GM21737 (cell line): ENCODE data around the gene COA3.
"Not testable (repeated sequence)": the region's sequence is repeated elsewhere in the genome, so short reads cannot be mapped to it uniquely, and the experiment has no call there.

Experiments
- ATAC-seq: cut with Tn5 transposase; IDR thresholded peaks from one replicate; pipeline ENCODE4 v1.9.1; 2021; ENCODE audit warnings: mild to moderate bottlenecking, moderate library complexity; ENCODE audit not compliant: unreplicated experiment

Gene COA3

DNA sequence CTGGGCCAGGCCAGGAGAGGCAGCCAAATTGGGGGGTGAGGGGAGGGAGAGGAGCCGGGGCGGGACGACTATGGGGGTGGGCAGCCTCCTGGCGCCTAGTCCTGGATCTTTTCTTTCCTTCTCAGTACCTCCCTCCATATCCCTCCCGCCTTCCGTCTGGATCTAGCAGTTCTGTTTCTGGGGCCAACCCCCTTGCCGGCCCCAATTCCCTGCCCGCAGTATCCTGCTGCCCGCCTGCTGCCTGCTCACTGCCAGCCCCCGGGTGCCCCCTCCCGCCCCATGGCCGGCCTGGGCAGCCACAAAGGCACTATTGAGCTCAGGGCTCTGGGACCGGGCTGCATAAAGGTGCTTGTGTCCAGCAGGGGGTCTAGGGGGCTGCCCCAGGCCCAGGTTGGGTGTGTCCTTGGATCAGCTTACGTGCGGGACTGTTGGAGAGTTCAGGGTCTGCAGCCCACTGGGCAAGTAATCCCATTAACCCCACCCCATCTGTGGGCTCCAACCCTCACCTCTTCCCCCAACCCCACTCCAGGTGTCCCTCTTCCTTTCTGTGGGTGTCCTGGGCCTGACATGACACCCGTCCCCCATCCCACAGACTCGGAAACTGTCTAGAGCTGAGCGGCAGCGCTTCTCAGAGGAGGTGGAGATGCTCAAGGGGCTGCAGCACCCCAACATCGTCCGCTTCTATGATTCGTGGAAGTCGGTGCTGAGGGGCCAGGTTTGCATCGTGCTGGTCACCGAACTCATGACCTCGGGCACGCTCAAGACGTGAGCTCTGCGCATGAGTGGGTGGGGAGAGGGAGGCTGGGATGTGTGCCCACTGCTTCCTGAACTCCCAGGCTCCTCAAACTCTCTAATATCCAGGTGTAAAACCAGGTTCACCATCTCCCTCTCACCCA is 16.1 kb downstream of the COA3 start:
- ATAC-seq = no peak

DNA sequence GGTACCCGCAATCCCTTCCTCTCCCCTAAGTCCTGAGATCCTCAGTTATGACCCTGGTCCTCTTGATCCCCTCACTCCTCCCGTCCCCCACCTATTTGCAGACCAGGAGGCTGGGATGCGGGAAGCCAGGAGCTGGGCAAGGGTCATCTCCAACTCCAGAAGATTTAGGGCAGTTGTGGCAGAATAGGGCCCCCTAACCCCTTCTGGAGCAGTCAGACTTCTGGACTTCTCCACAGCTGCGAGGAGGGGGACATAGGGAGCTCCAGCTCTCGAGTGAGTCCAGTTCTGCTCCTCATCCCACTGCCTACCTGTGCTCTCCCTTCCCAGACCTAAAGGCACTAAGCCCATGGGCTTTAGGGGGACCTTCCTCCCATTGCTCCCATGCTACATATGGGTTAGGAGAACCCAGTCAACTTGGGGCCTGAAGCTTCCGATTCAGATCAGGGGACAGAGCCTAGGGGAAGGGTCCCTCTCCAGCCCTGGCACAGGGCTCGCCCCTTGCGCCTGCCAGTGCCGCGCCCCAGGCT is 16.8 kb downstream of the COA3 start:
- no peak for ATAC-seq

DNA sequence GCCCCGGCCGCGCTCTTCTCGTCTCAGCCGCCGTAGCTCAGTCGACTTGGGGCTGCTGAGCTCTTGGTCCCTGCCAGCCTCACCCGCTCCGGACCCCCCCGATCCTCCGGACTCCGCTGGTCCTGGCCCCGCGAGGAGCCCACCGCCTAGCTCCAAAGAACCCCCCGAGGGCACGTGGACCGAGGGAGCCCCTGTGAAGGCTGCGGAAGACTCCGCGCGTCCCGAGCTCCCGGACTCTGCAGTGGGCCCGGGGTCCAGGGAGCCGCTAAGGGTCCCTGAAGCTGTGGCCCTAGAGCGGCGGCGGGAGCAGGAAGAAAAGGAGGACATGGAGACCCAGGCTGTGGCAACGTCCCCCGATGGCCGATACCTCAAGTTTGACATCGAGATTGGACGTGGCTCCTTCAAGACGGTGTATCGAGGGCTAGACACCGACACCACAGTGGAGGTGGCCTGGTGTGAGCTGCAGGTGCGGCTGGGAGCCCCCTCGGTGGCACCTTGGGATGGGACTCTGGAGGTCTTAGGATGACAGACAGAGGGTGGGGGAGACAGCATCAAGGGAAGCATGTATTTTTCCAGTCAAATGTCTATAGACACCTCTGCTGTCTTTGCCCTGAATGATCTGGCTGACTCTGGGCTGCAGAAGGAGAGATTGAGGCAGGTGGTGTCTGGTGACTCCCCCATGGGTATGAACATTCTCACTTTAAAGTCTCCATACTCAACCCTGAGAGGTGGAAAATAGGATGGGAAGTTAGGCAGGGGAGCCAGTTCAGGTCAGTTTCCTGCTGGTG is 17.5 kb downstream of the COA3 start:
- no peak for ATAC-seq

DNA sequence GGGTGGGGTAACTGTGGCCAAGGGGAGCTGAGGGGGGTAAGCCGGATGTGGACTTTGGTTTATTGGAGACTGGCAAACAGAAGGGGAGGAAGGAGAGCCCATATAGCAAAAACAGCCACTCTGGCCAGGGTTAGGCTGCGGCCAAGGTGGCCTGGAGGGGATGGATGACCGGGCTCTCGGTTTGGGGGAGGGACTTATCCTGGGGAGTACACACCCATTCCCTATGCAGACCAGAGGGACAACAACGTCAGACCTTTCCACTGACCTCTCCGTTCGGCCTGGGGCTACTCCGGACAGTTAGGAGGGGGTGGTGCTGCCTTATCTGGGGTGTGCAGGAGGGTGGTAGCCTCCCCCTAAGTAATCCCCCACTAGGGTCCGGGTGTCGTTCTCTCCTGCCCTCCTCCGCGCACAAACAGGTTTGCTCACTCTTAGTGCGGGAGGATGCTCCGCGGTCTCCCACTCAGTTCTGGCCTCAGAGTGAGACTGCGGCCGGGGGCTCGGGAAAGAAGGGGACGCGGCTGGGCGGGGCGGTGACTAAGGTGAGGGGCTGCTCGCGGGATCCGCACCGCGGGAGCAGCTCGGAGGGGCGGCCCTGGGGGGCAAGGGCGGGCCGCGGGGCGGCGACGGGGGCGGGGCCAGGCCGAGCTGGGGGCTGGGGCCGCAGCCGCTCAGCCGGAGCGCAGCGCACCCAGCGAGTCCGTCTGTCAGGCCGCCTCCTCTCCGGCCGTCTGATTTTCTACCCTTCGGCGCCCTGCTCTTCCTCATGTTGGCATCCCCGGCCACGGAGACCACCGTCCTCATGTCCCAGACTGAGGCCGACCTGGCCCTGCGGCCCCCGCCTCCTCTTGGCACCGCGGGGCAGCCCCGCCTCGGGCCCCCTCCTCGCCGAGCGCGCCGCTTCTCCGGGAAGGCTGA is 18.3 kb downstream of the COA3 start, which contains the start of gene WNK4:
Gene WNK4 (plus strand): TSS at position 675 of the 915 bp plus-strand sequence. CDS start 89 bp downstream, at position 764.
- no peak for ATAC-seq

DNA sequence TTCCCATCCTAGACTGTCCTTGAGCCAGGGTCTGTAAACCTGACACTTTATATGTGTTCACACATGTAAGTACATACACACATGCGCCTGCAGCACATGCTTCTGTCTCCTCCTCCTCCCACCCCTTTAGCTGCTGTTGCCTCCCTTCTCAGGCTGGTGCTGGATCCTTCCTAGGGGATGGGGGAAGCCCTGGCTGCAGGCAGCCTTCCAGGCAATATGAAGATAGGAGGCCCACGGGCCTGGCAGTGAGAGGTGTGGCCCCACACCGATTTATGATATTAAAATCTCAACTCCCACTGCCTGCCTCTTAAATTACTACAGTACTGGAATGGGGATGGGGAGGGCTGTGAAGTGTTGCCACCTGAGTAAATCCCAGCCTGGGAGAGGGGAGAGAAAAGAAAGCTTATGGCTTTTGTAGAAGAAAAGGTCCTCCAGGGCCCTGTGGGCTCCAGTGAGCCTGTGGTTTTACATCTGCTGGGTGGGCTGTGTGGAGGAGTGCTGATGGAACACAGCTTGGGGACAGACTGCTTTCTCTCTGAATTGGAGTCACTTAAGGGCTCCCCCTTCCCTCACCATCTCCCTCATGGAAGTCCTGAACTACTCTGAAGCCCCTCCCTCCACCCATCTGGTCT is 19.1 kb downstream of the COA3 start:
- ATAC-seq = no peak

DNA sequence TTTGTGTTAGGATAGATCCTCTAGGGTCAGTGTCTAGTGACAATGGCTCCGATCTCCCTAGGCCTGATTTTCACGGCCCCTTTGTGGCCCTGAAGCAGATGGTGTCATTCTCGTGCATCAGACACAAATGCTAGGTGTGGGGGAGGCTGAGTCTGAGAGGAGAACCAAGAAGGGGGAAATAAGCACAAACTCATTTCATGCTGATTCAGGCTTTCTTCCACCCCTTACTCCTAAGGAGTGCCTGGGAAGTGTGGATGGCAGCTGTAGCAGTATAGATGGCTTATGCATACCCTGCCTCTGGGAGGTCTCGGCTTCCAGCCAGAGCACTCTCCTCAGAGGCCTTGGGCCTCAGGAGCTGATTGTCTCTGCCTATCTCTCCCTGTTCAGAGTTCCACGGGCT is 19.9 kb downstream of the COA3 start:
- ATAC-seq = no peak

DNA sequence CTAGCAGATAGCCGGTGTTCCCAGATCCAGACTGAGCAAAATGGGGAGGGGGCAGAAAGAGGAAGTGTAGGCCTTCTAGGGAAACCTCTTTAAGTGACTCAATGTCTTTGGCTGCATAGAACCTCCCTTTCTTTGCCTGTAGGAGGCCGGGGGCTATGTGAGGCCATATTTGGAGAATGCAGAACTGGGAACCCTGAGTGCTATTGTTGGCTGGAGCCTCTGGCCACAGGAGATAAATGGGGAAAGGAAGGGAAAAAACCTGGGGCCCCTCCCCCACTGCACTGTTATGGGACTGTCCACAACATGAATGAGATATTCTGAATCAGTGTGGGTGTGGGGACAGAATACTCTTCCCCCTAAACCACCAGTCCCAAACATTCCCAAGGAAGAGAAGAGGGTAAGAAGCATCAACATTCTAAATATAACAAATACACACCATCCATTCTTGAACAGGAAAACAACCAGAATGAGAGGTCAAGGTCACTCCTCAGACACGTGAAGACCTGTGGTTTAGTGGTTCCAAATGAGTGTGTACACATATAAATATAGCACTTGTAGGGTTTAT is 22.9 kb downstream of the COA3 start:
- ATAC-seq = no peak

DNA sequence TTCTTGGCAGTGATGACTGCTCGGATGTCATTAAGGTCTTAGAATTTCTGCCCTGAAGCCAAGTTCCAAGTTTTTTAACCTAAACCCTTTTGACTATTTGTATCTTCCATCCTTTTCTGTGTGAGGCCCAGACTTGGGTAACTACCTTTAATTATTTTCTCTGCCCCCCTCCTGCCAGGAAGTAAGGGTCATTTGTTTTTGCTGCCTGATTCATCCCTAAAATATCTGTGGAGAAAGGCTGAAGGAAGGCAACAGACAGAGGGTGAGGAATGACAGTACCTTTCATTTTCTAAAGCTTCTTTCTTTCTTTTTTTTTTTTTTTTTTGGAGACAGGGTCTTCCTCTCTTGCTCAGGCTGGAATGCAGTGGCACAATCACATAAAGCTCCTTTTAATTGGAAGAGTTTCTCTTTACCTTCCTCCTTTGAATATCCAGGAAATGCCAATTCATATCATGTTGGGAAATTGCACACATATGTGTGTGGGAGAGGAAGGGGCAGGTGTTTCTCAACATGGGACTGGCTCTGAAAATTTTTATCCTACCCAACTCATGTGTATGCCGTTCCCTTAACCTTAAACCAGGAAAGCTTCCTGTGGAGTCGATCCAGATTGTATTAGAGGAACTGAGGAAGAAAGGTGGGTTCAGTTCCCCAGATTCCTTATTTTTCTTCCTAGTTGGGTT is 24.3 kb downstream of the COA3 start:
- no peak for ATAC-seq

DNA sequence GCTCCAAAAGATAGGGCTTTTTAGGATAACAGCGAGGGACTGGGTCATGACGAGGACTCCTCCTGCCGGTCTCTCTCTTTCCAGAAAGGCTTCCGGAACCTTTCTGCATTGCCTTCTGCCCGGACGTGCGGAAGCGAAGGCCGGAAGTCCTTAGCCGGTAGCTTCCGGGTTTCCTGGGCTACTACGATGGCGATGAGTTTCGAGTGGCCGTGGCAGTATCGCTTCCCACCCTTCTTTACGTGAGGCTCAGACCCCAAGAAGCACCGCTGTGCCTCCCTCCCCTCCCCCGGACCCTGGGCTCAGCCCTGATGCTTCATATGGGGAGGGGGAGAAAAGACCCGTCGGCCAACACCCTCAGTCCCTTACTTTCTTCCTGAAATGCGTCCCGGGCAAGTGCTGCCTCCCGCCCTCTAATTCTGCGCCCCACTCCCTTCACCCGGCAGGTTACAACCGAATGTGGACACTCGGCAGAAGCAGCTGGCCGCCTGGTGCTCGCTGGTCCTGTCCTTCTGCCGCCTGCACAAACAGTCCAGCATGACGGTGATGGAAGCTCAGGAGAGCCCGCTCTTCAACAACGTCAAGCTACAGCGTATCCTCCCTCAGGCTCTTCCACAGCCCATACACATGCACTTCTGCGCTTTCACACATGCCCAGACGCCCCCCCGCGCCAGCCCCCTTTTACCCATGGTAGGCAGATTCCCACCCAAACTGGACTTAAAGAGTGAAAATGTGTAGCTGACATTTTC is 25.0 kb downstream of the COA3 start, which contains the start of gene VPS25:
Gene VPS25 (plus strand): TSS at position 160 of the 746 bp plus-strand sequence. CDS start 27 bp downstream, at position 187.
- peak; percentile 71 for ATAC-seq

DNA sequence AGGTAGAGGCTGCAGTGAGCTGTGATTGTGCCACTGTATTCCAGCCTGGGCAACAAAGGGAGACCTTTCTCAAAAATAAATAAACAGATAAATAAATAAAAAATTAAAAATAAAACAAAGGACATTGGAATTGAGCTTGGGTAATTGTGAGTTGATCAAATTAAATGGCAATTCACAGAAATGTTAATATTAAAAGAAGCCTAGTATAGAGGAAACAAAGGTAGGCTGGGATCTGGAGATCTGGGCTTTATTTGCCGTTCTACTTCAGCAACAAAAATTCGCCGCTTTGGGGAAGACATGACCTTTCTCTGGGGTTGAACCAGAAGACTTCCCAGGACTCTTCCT is 25.6 kb downstream of the COA3 start:
- ATAC-seq = no peak

DNA sequence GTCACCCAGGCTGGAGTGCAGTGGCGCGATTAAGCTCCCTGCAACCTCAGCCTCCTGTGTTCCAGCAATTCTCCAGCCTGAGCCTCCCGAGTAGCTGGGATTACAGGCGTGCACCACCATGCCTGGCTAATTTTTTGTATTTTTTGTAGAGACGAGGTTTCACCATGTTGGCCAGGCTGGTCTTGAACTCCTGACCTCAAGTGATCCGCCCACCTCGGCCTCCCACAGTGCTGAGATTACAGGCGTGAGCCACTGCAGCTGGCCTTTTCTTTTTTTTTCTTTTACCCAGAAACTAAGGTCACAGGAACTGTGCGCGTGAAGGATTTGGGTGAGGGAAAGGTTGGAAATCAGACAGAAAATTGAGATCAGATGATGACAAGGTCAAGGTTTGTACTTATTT is 28.5 kb downstream of the COA3 start:
- not testable (repeated sequence) for ATAC-seq

DNA sequence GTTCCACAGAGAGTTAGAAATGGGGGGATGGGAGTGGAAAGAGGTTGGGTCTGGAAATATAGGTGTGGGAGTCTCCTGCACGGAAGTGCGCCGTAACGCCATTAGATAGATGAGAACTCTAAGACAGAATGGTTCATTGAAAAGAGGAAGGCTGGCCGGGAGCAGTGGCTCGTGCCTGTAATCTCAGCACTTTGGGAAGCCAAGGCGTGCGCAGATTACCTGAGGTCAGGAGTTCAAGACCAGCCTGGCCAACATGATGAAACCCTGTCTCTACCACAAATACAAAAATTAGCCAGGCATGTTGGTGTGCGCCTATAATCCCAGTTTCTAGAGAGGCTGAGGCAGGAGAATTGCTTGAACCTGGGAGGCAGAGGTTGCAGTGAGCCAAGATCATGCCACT is 30.5 kb downstream of the COA3 start:
- ATAC-seq = not testable (repeated sequence)

DNA sequence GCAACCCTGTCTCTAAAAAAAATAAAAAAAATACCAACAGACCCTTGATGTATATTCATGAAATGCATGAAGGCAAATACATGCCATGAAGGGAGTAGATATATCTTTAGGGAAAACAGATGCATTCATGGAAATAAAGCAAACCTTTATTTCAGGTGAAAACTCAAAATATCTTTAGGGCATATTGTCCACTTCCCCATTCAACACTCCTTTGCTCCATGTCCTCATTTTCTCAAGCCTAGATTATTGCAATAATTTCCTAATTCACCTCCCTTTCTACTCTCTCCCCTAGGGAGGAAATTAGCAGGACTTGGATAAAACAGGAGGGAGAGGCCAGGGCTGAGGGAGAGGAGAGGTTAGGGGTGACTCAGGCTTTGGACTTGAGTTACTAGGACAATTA is 31.0 kb downstream of the COA3 start:
- no peak for ATAC-seq

DNA sequence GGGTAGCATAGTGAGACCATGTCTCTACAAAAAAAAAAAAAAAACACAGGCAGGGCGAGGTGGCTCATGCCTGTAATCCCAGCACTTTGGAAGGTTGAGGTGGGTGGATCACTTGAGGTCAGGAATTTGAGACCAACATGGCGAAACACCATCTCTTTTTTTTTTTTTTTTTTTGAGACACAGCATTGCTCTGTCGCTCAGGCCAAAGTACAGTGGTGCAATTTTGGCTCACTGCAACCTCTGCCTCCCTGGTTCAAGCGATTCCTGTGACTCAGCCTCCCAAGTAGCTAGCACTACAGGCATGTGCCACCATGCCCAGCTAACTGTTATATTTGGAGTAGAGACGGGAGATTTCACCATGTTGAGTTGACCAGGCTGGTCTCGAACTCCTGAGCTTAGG is 32.4 kb downstream of the COA3 start:
- no peak for ATAC-seq

DNA sequence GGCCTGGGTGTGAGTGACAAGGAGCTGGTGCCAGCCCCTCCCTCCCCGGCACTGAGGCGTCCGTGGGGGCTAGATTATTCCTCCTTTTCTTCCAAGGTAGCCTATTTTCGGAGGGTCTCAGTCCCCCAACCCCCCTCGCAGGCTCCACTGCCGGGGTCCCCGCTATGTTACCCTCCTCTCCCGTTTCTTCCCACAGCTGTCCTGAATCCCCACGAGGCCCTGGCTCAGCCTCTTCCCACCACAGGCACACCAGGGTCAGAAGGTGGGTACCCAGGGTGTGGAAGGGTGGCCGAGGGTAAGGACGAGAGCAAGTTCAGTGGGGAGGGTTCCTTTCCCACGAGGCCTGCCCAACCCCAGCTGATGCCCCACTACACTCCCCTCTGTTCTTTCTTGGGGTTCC is 36.9 kb downstream of the COA3 start:
- ATAC-seq = no peak

DNA sequence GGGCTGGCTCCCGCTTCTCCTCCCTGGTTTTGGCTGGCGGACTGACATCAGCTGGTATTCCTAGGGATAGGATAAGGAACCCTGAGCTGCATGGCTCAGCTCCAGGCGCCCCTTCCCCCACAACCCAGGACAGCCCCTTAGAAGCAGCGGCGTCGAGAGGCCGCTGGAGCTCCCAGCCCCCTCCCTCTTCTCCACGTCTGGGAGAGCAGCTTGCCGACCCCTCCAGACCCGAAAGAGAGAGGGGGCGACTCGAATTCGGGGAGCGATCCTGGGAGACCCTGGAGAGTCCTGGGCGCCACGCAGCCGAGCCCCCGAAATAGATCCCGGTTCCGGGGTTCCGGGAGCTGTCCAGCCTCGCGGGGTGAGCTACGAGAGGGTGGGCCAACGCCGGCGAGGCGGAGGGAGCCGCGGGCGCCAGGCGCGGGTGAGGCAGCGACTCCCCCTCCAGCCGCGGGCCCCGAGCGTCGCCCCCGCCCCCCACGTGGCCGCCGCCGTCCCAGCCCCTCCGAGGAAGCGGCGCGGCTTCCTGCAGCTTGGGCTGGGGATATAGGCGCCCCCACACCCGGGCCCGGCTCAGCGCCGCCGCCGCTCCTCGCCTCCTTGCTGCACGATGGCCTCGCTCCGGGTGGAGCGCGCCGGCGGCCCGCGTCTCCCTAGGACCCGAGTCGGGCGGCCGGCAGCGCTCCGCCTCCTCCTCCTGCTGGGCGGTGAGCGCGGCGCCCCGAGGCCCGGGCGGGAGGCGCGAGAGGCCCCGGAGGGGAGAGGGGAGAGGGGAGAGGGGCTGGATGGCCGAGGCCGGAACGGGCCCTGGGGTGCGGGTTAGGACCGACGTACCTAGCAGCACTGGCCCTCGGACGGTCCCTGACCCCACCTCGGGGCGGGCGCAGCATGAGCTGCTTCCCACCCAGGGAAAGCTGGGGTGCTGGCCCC is 37.6 kb downstream of the COA3 start, which contains the start of gene RAMP2:
Gene RAMP2 (plus strand): TSS at position 576 of the 930 bp plus-strand sequence. CDS start 35 bp downstream, at position 611.
- no peak for ATAC-seq

DNA sequence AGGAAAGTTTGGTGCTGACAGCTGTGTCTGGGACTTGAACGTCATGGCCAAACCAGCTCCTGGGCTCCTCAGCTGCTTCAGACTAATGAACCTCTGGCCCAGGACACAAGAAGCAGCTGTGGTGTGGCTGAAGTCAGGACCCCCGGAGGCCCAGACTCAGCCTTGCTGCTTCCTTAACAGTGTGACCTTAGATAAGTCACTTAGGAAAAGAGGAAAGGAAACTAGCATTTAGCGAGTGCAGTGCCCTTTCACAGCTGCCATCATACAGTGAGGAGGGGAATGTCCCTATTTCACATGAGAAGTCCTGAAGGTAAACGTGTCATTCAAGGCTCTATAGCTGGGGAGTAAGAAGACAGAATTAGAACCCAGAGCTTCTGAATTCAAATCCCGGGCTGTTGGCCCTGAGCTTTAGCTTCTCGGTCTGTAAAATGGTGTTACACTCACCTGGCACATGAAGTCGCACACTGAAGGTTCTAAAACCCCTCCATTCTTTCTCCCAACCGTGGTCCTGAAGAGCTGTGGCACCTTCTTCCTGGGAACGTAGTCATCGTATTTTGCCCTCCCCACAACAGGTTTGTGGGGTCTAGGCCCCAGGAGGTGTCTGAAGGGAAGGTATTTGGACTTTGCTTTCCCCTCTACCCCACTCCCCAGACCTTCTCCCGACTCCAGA is 38.4 kb downstream of the COA3 start:
- no peak for ATAC-seq
